HCT116 (cell line): ENCODE results near the gene RAB37. TPM values are rescaled to one million over a fixed set of nuclear protein-coding genes. Genes with fewer than 3 reads are reported as not detected.

Experiments used
- ATAC-seq: fragments of 200-7000 bp; cut with Tn5 transposase; 2 replicates; pipeline ENCODE4 v1.9.1; 2020; ENCODE audit warnings: mild to moderate bottlenecking, moderate library complexity
- BruUV-seq: library from RNA; stranded (reverse); fragments of 400-500 nt; replicated peaks from 2 replicates; lab custom pipeline; 2021; lab: Mats Ljungman, UMichigan
- CTCF ChIA-PET: fragments of 300-600 bp; sonication (Branson Sonifier 250); formaldehyde crosslinking; loops from one replicate; lab custom pipeline; 2021; ENCODE audit warnings: antibody characterized with exemption; lab: Charles Lee
- POLR2A ChIA-PET: fragments of 300-600, 350-600 bp; sonication (Branson Sonifier 250); formaldehyde crosslinking; loops from one replicate; lab custom pipeline; 2021; ENCODE audit warnings: antibody characterized with exemption; lab: Charles Lee
- RAD21 ChIA-PET, 2 experiments: fragments of 300-600 bp; sonication (Branson Sonifier 250); formaldehyde crosslinking; loops; one replicate each; lab custom pipeline; 2023; ENCODE audit warnings: low total read pairs in 2 of 2; ENCODE audit not compliant: uncharacterized antibody in 2 of 2, unreplicated experiment in 2 of 2, low non-redundant PET in 1 of 2; lab: Charles Lee
- DNase-seq: peaks from one replicate; pipeline ENCODE4 v3.0.0-alpha.2; 2010; ENCODE audit warnings: low read depth, low spot score
- H2AFZ ChIP-seq: fragments of 200-600 bp; shearing (Covaris generic), sonication (generic); 2 replicates; pipeline ENCODE4 v1.6.1; 2017; ENCODE audit warnings: low read depth, mixed run types, mixed read lengths, antibody characterized with exemption, low read length; ENCODE audit not compliant: poor library complexity, severe bottlenecking
- H3K27ac ChIP-seq: 2 replicates; pipeline ENCODE4 v1.5.1; 2012; ENCODE audit warnings: low read depth, low read length
- H3K27me3 ChIP-seq: fragments of 200-600 bp; sonication (generic); 2 replicates; pipeline ENCODE4 v1.6.1; 2016; ENCODE audit warnings: mixed run types, low read length, mixed read lengths; ENCODE audit not compliant: insufficient read depth
- H3K36me3 ChIP-seq, 2 experiments: fragments of 200-500 bp in 1 of 2; fragments of 200-600 bp in 1 of 2; sonication (Bioruptor generic) in 1 of 2; sonication (generic) in 1 of 2; 2 replicates each; pipeline versions ENCODE4 v1.5.1 to v1.6.1; 2014 to 2016; ENCODE audit warnings: low read length in 2 of 2, inconsistent platforms in 1 of 2, mixed read lengths in 1 of 2, mixed run types in 1 of 2; ENCODE audit not compliant: insufficient read depth in 2 of 2, control insufficient read depth in 1 of 2
- H3K4me1 ChIP-seq, 2 experiments: fragments of 200-600 bp in 1 of 2; sonication (generic) in 1 of 2; 2 replicates each; pipeline versions ENCODE4 v1.5.1 to v1.6.1; 2012 to 2017; ENCODE audit warnings: low read length in 2 of 2, inconsistent platforms in 1 of 2, mild to moderate bottlenecking in 1 of 2, mixed read lengths in 1 of 2, mixed run types in 1 of 2, moderate library complexity in 1 of 2; ENCODE audit not compliant: insufficient read depth in 2 of 2, control insufficient read depth in 1 of 2
- H3K4me2 ChIP-seq: fragments of 200-600 bp; sonication (generic); 2 replicates; pipeline ENCODE4 v1.6.1; 2017; ENCODE audit warnings: mixed run types, low read length, mixed read lengths
- H3K4me3 ChIP-seq, 2 experiments: fragments of 200-600 bp in 1 of 2; sonication (generic) in 1 of 2; replicated peaks in 1 of 2; 2 replicates each; pipeline ENCODE4 v1.5.1; 2011 to 2016; ENCODE audit warnings: low read length in 2 of 2, control low read depth in 1 of 2, low read depth in 1 of 2, mild to moderate bottlenecking in 1 of 2, mixed read lengths in 1 of 2, mixed run types in 1 of 2
- H3K79me2 ChIP-seq: fragments of 200-600 bp; sonication (generic); 2 replicates; pipeline ENCODE4 v1.6.1; 2017; ENCODE audit warnings: mild to moderate bottlenecking, mixed run types, low read length, moderate library complexity, mixed read lengths; ENCODE audit not compliant: insufficient read depth
- H3K9ac ChIP-seq: fragments of 200-600 bp; sonication (generic); 2 replicates; pipeline ENCODE4 v1.6.1; 2016; ENCODE audit warnings: low read length, mixed read lengths
- H3K9me2 ChIP-seq: fragments of 200-600 bp; sonication (generic), shearing (Covaris generic); 2 replicates; pipeline ENCODE4 v1.6.1; 2017; ENCODE audit warnings: mixed run types, mild to moderate bottlenecking, moderate library complexity; ENCODE audit not compliant: insufficient read depth
- H3K9me3 ChIP-seq, 2 experiments: fragments of 200-500 bp in 1 of 2; fragments of 200-600 bp in 1 of 2; sonication (Bioruptor generic) in 1 of 2; sonication (generic) in 1 of 2; 2 replicates each; pipeline ENCODE4 v1.6.1; 2014 to 2017; ENCODE audit warnings: low read length in 2 of 2, mixed read lengths in 2 of 2, inconsistent platforms in 1 of 2, low read depth in 1 of 2, mild to moderate bottlenecking in 1 of 2, mixed run types in 1 of 2, moderate library complexity in 1 of 2; ENCODE audit not compliant: control insufficient read depth in 1 of 2, insufficient read depth in 1 of 2
- H4K20me1 ChIP-seq: fragments of 200-600 bp; sonication (generic), shearing (Covaris generic); 2 replicates; pipeline ENCODE4 v1.6.1; 2017; ENCODE audit warnings: mixed run types, mild to moderate bottlenecking, moderate library complexity; ENCODE audit not compliant: insufficient read depth
- CBX3 ChIP-seq: IDR thresholded peaks from 2 replicates; pipeline ENCODE4 v1.6.1; 2012; ENCODE audit warnings: low read depth
- FOSL1 ChIP-seq: IDR thresholded peaks from 2 replicates; pipeline ENCODE4 v1.6.1; 2012; ENCODE audit warnings: low read depth
- JUND ChIP-seq: IDR thresholded peaks from 2 replicates; pipeline ENCODE4 v1.6.1; 2012
- POLR2AphosphoS5 ChIP-seq: IDR thresholded peaks from 2 replicates; pipeline ENCODE4 v1.6.1; 2011; ENCODE audit warnings: mild to moderate bottlenecking, low read depth, low read length, moderate library complexity
- RAD21 ChIP-seq: IDR thresholded peaks from 2 replicates; pipeline ENCODE4 v1.6.1; 2012; ENCODE audit warnings: low read depth, mild to moderate bottlenecking
- REST ChIP-seq: IDR thresholded peaks from 2 replicates; pipeline ENCODE4 v1.6.1; 2012; ENCODE audit warnings: low read depth
- SIN3A ChIP-seq: IDR thresholded peaks from 2 replicates; pipeline ENCODE4 v1.6.1; 2012; ENCODE audit warnings: low read depth
- TCF7L2 ChIP-seq: IDR thresholded peaks from 2 replicates; pipeline ENCODE4 v1.7.0; 2011; ENCODE audit warnings: borderline replicate concordance, inconsistent platforms; ENCODE audit not compliant: insufficient read depth, insufficient read length; ENCODE audit errors: extremely low read depth
- ZFX ChIP-seq: fragments of 450-650 bp; IDR thresholded peaks from 2 replicates; pipeline ENCODE4 v1.6.1; 2017
- ZNF274 ChIP-seq: fragments of 200-500 bp; sonication (Bioruptor generic); IDR thresholded peaks from 2 replicates; pipeline ENCODE4 v1.6.1; 2014; ENCODE audit warnings: mild to moderate bottlenecking, low read depth, low read length, inconsistent platforms
- intact Hi-C: fragments of 100-400 bp; cut with micrococcal nuclease; formaldehyde crosslinking; loops from 2 replicates; pipeline ENCODE4 v1.10.0; 2022
- total RNA-seq: library from RNA; stranded (reverse); gene quantifications from one replicate; pipeline ENCODE4 v1.2.1, GENCODE V29; 2021; ENCODE audit not compliant: unreplicated experiment

RAB37 gene
- total RNA-seq, 1 experiment from 2014 or later: 8.2 TPM

GRCh38 chr17:74691151-74691550 is 45.9 kb upstream of the RAB37 start:
- Histone ChIP-seq H3K9me2 (no peaks in the 10 kb centered on the region), H3K27me3 (peaks cover 20% of the 10 kb centered on the region; the same call in 1 of the 2 replicates)
- POLR2A ChIA-PET: no interaction called here
- BruUV-seq: no TSS peak
- TF ChIP-seq REST: no peak
- TF ChIP-seq ZNF274: no peak
- no peak for TF ChIP-seq POLR2AphosphoS5
- TF ChIP-seq ZFX: no peak
- TF ChIP-seq SIN3A: no peak
- TF ChIP-seq RAD21: no peak
- TF ChIP-seq CBX3: no peak
- TF ChIP-seq JUND: no peak
- no peak for TF ChIP-seq TCF7L2
- TF ChIP-seq FOSL1: no peak
- TF ChIP-seq, all 23 proteins: peak for 0
- Histone ChIP-seq H3K27ac (no peak overlapping the region), H3K9ac (no peak overlapping the region), H3K4me3 (no peak overlapping the region), H3K36me3 (no peaks in the 10 kb centered on the region), H3K4me1 (no peaks in the 10 kb centered on the region), H2AFZ (no peak overlapping the region), H4K20me1 (no peaks in the 10 kb centered on the region), H3K4me2 (no peak overlapping the region), H3K79me2 (no peaks in the 10 kb centered on the region), H3K9me3 (no peaks in the 10 kb centered on the region)
- intact Hi-C loops: no loop called here
- DNase-seq: no peak
- CTCF ChIA-PET: interaction anchor here (1.3 kb wide), 1 partner anchor 407 kb away, joined by 3 read pairs; no protein-coding TSS in a partner anchor
- RAD21 ChIA-PET: no interaction called here
- ATAC-seq: no peak
